Thyroid gland (tissue), 4 donors: ENCODE results near the gene TAAR1. TPM values are rescaled to one million over a fixed set of nuclear protein-coding genes. Genes with fewer than 3 reads are reported as not detected.

Experiments used
- DNase-seq, 2 donors: peaks; one replicate each; pipeline ENCODE4 v3.0.0-alpha.2; 2019
- H3K27ac ChIP-seq, 3 donors: fragments of 200-600 bp; sonication (generic); 1 replicate in 2 of 3; 2 replicates in 1 of 3; pipeline ENCODE4 v1.5.1; 2016 to 2019; ENCODE audit warnings: mild to moderate bottlenecking in 1 of 3, moderate library complexity in 1 of 3
- H3K27me3 ChIP-seq: fragments of 200-600 bp; sonication (generic); one replicate; pipeline ENCODE4 v1.5.1; 2019
- H3K36me3 ChIP-seq, 2 donors: fragments of 200-600 bp; sonication (generic); one replicate each; pipeline ENCODE4 v1.5.1; 2016 to 2019
- H3K4me1 ChIP-seq, 2 donors: fragments of 200-600 bp; sonication (generic); one replicate each; pipeline ENCODE4 v1.5.1; 2017 to 2019
- H3K4me3 ChIP-seq, 3 donors: fragments of 200-600 bp; sonication (generic); replicated peaks in 1 of 3; 1 replicate in 2 of 3; 2 replicates in 1 of 3; pipeline ENCODE4 v1.5.1; 2016; ENCODE audit warnings: mild to moderate bottlenecking in 1 of 3
- H3K9me3 ChIP-seq: fragments of 200-600 bp; sonication (generic); one replicate; pipeline ENCODE4 v1.5.1; 2017
- POLR2A ChIP-seq, 2 donors: fragments of 450-650 bp; IDR thresholded peaks; one replicate each; pipeline ENCODE4 v1.6.1; 2017; ENCODE audit warnings: antibody characterized with exemption in 2 of 2, mild to moderate bottlenecking in 2 of 2, moderate library complexity in 1 of 2
- WGBS, 2 donors: methylation state at CpG; one replicate each; pipeline ENCODE4 v1.1.5; 2017; 5-methylcytosine and 5-hydroxymethylcytosine counted together
- intact Hi-C: fragments of 100-400 bp; cut with DNase I; formaldehyde crosslinking; loops from one replicate; pipeline ENCODE4 v1.15.1; 2023
- total RNA-seq, 4 donors: library from RNA; depleted of rRNA; stranded (reverse); fragments of >200 nt; gene quantifications; one replicate each; pipeline ENCODE4 v1.2.3, GENCODE V29; 2016
- TF ChIP-seq, protein P1 (sequence below), 6 experiments: fragments of 200-600 bp in 3 of 6; fragments of 450-650 bp in 3 of 6; sonication (generic) in 3 of 6; IDR thresholded peaks; one replicate each; pipeline ENCODE4 v1.5.1; 2016 to 2019; ENCODE audit warnings: antibody characterized with exemption in 6 of 6, mild to moderate bottlenecking in 2 of 6, inconsistent platforms in 1 of 6, moderate library complexity in 1 of 6

The TAAR1 gene
- total RNA-seq, 4 donors from 2014 or later: not detected

DNA sequence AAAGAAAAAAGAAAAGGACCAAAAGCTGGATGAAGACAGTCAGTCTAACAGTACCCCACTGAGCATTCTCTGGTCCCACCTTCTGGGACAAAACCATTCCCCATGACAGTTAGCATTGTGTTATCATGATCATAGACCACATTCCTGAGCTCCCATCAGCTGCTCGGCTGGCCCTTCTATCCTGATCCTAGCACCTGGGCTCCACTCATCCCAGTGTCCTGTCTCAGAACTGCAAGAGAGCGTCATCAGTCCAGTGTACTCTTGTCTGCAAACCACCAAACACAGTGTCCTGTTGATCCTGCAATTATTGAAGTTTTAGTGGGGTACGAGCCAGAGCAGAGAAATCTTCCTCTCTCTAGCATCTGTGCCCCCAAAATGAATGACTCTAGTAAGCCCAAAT is 16.0 kb upstream of the TAAR1 start:
- no peaks in the 10 kb centered on the region for H3K36me3 ChIP-seq
- H3K4me3 ChIP-seq: no peak overlapping the region
- H3K27ac ChIP-seq: no peak overlapping the region
- TF ChIP-seq, protein P1, sequence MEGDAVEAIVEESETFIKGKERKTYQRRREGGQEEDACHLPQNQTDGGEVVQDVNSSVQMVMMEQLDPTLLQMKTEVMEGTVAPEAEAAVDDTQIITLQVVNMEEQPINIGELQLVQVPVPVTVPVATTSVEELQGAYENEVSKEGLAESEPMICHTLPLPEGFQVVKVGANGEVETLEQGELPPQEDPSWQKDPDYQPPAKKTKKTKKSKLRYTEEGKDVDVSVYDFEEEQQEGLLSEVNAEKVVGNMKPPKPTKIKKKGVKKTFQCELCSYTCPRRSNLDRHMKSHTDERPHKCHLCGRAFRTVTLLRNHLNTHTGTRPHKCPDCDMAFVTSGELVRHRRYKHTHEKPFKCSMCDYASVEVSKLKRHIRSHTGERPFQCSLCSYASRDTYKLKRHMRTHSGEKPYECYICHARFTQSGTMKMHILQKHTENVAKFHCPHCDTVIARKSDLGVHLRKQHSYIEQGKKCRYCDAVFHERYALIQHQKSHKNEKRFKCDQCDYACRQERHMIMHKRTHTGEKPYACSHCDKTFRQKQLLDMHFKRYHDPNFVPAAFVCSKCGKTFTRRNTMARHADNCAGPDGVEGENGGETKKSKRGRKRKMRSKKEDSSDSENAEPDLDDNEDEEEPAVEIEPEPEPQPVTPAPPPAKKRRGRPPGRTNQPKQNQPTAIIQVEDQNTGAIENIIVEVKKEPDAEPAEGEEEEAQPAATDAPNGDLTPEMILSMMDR (IDR thresholded peaks at IDR 0.05): no peak
- no peak for TF ChIP-seq POLR2A (IDR thresholded peaks at IDR 0.05)
- WGBS, 2 donors: 67 to 68% methylated on average over 3 of the region's 3 CpGs
- DNase-seq: no peak
- H3K27me3 ChIP-seq: no peaks in the 10 kb centered on the region
- no peaks in the 10 kb centered on the region for H3K9me3 ChIP-seq
- intact Hi-C loops: no loop called here
- no peaks in the 10 kb centered on the region for H3K4me1 ChIP-seq

GRCh38 chr6:132673376-132674094 is 14.6 kb upstream of the TAAR1 start:
- no peaks in the 10 kb centered on the region for H3K36me3 ChIP-seq
- no peak overlapping the region for H3K27ac ChIP-seq
- H3K4me3 ChIP-seq: no peak overlapping the region
- TF ChIP-seq, protein P1 (IDR thresholded peaks at IDR 0.05): no peak
- TF ChIP-seq POLR2A (IDR thresholded peaks at IDR 0.05): no peak
- intact Hi-C loops: no loop called here
- no peak for DNase-seq
- H3K9me3 ChIP-seq: no peaks in the 10 kb centered on the region
- H3K4me1 ChIP-seq: no peaks in the 10 kb centered on the region
- WGBS, 2 donors: 87 to 88% methylated on average over 10 of the region's 10 CpGs
- no peaks in the 10 kb centered on the region for H3K27me3 ChIP-seq

DNA sequence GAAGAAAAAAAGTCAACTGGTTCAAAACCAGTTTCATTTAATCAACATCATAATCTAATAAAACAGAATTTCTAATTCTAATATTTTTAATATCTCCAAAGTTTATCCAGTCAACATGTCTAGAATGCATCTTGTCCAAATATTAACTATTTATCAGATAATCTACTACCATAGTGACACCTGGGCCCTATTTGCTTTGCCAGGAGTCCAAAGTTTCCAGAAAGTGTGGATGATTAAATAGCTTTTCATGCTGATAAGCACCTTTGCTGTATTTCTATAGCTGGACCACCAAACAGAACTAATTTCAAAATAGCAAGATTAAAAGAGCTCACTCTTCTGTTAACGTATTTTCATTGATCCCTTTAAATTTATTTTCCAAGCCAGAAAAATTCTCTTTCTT is 12.3 kb upstream of the TAAR1 start:
- no peaks in the 10 kb centered on the region for H3K4me1 ChIP-seq
- intact Hi-C loops: no loop called here
- 92 to 97% methylated on average over 1 of the region's 1 CpG for WGBS, 2 donors
- H3K9me3 ChIP-seq: no peaks in the 10 kb centered on the region
- H3K27me3 ChIP-seq: no peaks in the 10 kb centered on the region
- no peaks in the 10 kb centered on the region for H3K36me3 ChIP-seq
- TF ChIP-seq, protein P1 (IDR thresholded peaks at IDR 0.05): no peak
- no peak for TF ChIP-seq POLR2A (IDR thresholded peaks at IDR 0.05)
- no peak overlapping the region for H3K4me3 ChIP-seq
- no peak overlapping the region for H3K27ac ChIP-seq
- no peak for DNase-seq

GRCh38 chr6:132669690-132670291 is 10.8 kb upstream of the TAAR1 start:
- H3K9me3 ChIP-seq: no peaks in the 10 kb centered on the region
- H3K27ac ChIP-seq: no peak overlapping the region
- intact Hi-C loops: no loop called here
- 12 to 16% methylated on average over 4 of the region's 4 CpGs for WGBS, 2 donors
- no peaks in the 10 kb centered on the region for H3K36me3 ChIP-seq
- no peaks in the 10 kb centered on the region for H3K4me1 ChIP-seq
- H3K27me3 ChIP-seq: no peaks in the 10 kb centered on the region
- TF ChIP-seq POLR2A (IDR thresholded peaks at IDR 0.05): no peak
- TF ChIP-seq, protein P1 (IDR thresholded peaks at IDR 0.05): peak in 4 of 6 experiments; percentile 2 to 51 (median 30)
- no peak for DNase-seq
- H3K4me3 ChIP-seq: no peak overlapping the region

DNA sequence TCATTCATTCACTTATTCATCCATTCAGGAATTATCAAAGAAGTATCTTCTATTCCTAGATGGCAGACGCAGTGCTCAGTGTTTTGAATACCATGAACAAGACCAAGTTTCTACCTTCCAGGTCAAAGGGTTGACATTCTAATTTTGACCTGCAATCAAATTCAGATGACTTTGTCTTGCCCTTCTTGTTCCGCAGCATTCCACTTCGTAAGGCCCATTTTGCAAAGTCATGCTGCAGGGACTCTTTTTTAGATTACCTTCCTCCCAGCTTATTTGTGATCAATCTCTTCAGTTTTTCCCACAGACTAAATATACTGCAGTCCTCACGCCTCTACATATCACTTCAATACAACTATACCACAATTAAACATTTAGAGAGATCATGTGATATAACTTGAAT is 7.1 kb upstream of the TAAR1 start:
- intact Hi-C loops: no loop called here
- Histone ChIP-seq H3K27me3 (no peaks in the 10 kb centered on the region), H3K27ac (no peak overlapping the region), H3K4me1 (no peaks in the 10 kb centered on the region), H3K36me3 (no peaks in the 10 kb centered on the region), H3K4me3 (no peak overlapping the region), H3K9me3 (no peaks in the 10 kb centered on the region)
- no peak for DNase-seq
- TF ChIP-seq, protein P1 (IDR thresholded peaks at IDR 0.05): no peak
- no peak for TF ChIP-seq POLR2A (IDR thresholded peaks at IDR 0.05)
- 65 to 82% methylated on average over 4 of the region's 4 CpGs for WGBS, 2 donors
